H1 (cell line): ENCODE measurements around the gene SHISAL2B. TPM values are rescaled to one million over a fixed set of nuclear protein-coding genes. Genes with fewer than 3 reads are reported as not detected.

Experiments used
- CTCF ChIA-PET: fragments of 300-600 bp; sonication (Branson Sonifier 250); formaldehyde crosslinking; loops from one replicate; lab custom pipeline; 2021; ENCODE audit not compliant: partially characterized antibody; lab: Charles Lee
- POLR2A ChIA-PET: fragments of 300-600 bp; sonication (Branson Sonifier 250); formaldehyde crosslinking; loops from one replicate; lab custom pipeline; 2021; ENCODE audit warnings: inconsistent platforms; ENCODE audit not compliant: partially characterized antibody; lab: Charles Lee
- DNase-seq, 2 experiments: peaks; one replicate each; pipeline versions ENCODE4 v3.0.0 to v3.0.0-alpha.2; 2010 to 2022; ENCODE audit warnings: low spot score in 2 of 2, low read depth in 1 of 2, mixed read lengths in 1 of 2
- FAIRE-seq: peaks from 2 replicates; lab custom pipeline; 2011; peaks lifted over from hg19 to GRCh38; lab: Jason Lieb, UNC
- H2AFZ ChIP-seq: 2 replicates; pipeline ENCODE4 v1.8.1; 2012; ENCODE audit warnings: low read length, inconsistent platforms
- H2AK5ac ChIP-seq: 2 replicates; pipeline ENCODE4 v1.6.1; 2013; ENCODE audit warnings: low read depth, low read length
- H2BK120ac ChIP-seq: replicated peaks from 2 replicates; pipeline ENCODE3; 2013; ENCODE audit warnings: low read depth, low read length, inconsistent platforms
- H2BK12ac ChIP-seq: 2 replicates; pipeline ENCODE4 v1.6.1; 2013; ENCODE audit warnings: low read depth, low read length
- H2BK15ac ChIP-seq: 2 replicates; pipeline ENCODE4 v1.6.1; 2013; ENCODE audit warnings: low read length
- H2BK20ac ChIP-seq: 2 replicates; pipeline ENCODE4 v1.6.1; 2013; ENCODE audit warnings: low read length
- H2BK5ac ChIP-seq: 2 replicates; pipeline ENCODE4 v1.6.1; 2013; ENCODE audit warnings: low read depth, low read length
- H3K14ac ChIP-seq: 2 replicates; pipeline ENCODE4 v1.6.1; 2013; ENCODE audit warnings: inconsistent platforms; ENCODE audit not compliant: insufficient read length
- H3K18ac ChIP-seq: 2 replicates; pipeline ENCODE4 v1.6.1; 2013; ENCODE audit warnings: low read length; ENCODE audit errors: extremely low read depth
- H3K23ac ChIP-seq: 2 replicates; pipeline ENCODE4 v1.6.1; 2013; ENCODE audit warnings: inconsistent platforms; ENCODE audit not compliant: insufficient read length
- H3K23me2 ChIP-seq: 2 replicates; pipeline ENCODE4 v1.6.1; 2013; ENCODE audit warnings: low read depth, low read length
- H3K27ac ChIP-seq: 2 replicates; pipeline ENCODE4 v1.6.1; 2011; ENCODE audit warnings: low read depth, low read length, inconsistent platforms
- H3K27me3 ChIP-seq, 4 experiments: replicated peaks in 1 of 4; 1 replicate in 1 of 4; 2 replicates in 3 of 4; pipeline versions ENCODE4 v1.6.1 to v1.8.1; 2011 to 2013; ENCODE audit warnings: low read length in 3 of 4, mild to moderate bottlenecking in 3 of 4, inconsistent platforms in 2 of 4, mixed read lengths in 2 of 4, moderate library complexity in 1 of 4; ENCODE audit not compliant: control insufficient read depth in 3 of 4, insufficient read depth in 3 of 4; ENCODE audit errors: extremely low read depth in 1 of 4
- H3K36me3 ChIP-seq, 4 experiments: 2 replicates each; pipeline versions ENCODE4 v1.6.1 to v1.8.1; 2011 to 2013; ENCODE audit warnings: mild to moderate bottlenecking in 4 of 4, low read length in 3 of 4, moderate library complexity in 2 of 4, control low read depth in 1 of 4, inconsistent platforms in 1 of 4; ENCODE audit not compliant: insufficient read depth in 4 of 4, control insufficient read depth in 2 of 4
- H3K4ac ChIP-seq: replicated peaks from 2 replicates; pipeline ENCODE3; 2013; ENCODE audit warnings: low read length, low read depth, mixed read lengths, inconsistent platforms; ENCODE audit not compliant: insufficient read length
- H3K4me1 ChIP-seq, 4 experiments: replicated peaks in 1 of 4; 1 replicate in 1 of 4; 2 replicates in 3 of 4; pipeline versions ENCODE4 v1.6.1 to v1.8.1; 2011 to 2013; ENCODE audit warnings: low read length in 3 of 4, inconsistent platforms in 2 of 4, mixed read lengths in 1 of 4; ENCODE audit not compliant: insufficient read depth in 4 of 4, control insufficient read depth in 3 of 4
- H3K4me2 ChIP-seq, 2 experiments: 2 replicates each; pipeline versions ENCODE4 v1.6.1 to v1.8.1; 2011 to 2013; ENCODE audit warnings: low read depth in 2 of 2, low read length in 2 of 2, control low read depth in 1 of 2, inconsistent platforms in 1 of 2, mild to moderate bottlenecking in 1 of 2; ENCODE audit not compliant: insufficient read depth in 1 of 2
- H3K4me3 ChIP-seq, 4 experiments: fragments of 200-600, 300-600 bp in 1 of 4; sonication (generic), shearing (Covaris generic), sonication (Bioruptor Twin) in 1 of 4; 2 replicates each; pipeline versions ENCODE4 v1.5.1 to v1.8.1; 2011 to 2016; ENCODE audit warnings: low read length in 4 of 4, low read depth in 3 of 4, control low read depth in 2 of 4, inconsistent platforms in 2 of 4, mild to moderate bottlenecking in 2 of 4, mixed read lengths in 1 of 4, moderate library complexity in 1 of 4; ENCODE audit not compliant: insufficient read depth in 2 of 4; ENCODE audit errors: extremely low read depth in 1 of 4
- H3K56ac ChIP-seq: replicated peaks from 2 replicates; pipeline ENCODE3; 2013; ENCODE audit warnings: low read depth, mild to moderate bottlenecking, mixed read lengths, low read length, inconsistent platforms; ENCODE audit not compliant: insufficient read length
- H3K79me1 ChIP-seq: 2 replicates; pipeline ENCODE4 v1.6.1; 2013; ENCODE audit warnings: low read depth, low read length, control low read depth
- H3K79me2 ChIP-seq, 2 experiments: 2 replicates each; pipeline versions ENCODE4 v1.6.1 to v1.8.1; 2012 to 2013; ENCODE audit warnings: low read length in 2 of 2, mild to moderate bottlenecking in 2 of 2, inconsistent platforms in 1 of 2; ENCODE audit not compliant: insufficient read depth in 2 of 2, control insufficient read depth in 1 of 2
- H3K9ac ChIP-seq, 4 experiments: replicated peaks in 1 of 4; 1 replicate in 1 of 4; 2 replicates in 3 of 4; pipeline versions ENCODE4 v1.6.1 to v1.8.1; 2011 to 2013; ENCODE audit warnings: low read depth in 3 of 4, low read length in 3 of 4, control low read depth in 2 of 4, mild to moderate bottlenecking in 2 of 4, moderate library complexity in 2 of 4, inconsistent platforms in 1 of 4; ENCODE audit errors: extremely low read depth in 1 of 4
- H3K9me3 ChIP-seq, 2 experiments: 2 replicates each; pipeline versions ENCODE4 v1.6.1 to v1.8.1; 2012 to 2013; ENCODE audit warnings: mild to moderate bottlenecking in 2 of 2, moderate library complexity in 2 of 2, control low read depth in 1 of 2, inconsistent platforms in 1 of 2, low read depth in 1 of 2, low read length in 1 of 2, mixed read lengths in 1 of 2; ENCODE audit not compliant: insufficient read depth in 2 of 2
- H4K20me1 ChIP-seq, 2 experiments: replicated peaks in 1 of 2; 2 replicates each; pipeline versions ENCODE3 to v1.8.1; 2011 to 2013; ENCODE audit warnings: inconsistent platforms in 2 of 2, low read length in 2 of 2, mild to moderate bottlenecking in 1 of 2; ENCODE audit not compliant: insufficient read depth in 2 of 2, control insufficient read depth in 1 of 2
- H4K5ac ChIP-seq: 2 replicates; pipeline ENCODE4 v1.6.1; 2013; ENCODE audit warnings: low read length, low read depth, mixed read lengths, inconsistent platforms; ENCODE audit not compliant: insufficient read length
- H4K8ac ChIP-seq: 2 replicates; pipeline ENCODE4 v1.8.0; 2013; ENCODE audit warnings: mild to moderate bottlenecking, moderate library complexity, low read length, inconsistent platforms; ENCODE audit not compliant: insufficient read depth; ENCODE audit errors: extremely low read depth
- H4K91ac ChIP-seq: replicated peaks from 2 replicates; pipeline ENCODE3; 2013; ENCODE audit warnings: low read length, mixed read lengths, inconsistent platforms; ENCODE audit not compliant: insufficient read length
- CREB1 ChIP-seq: IDR thresholded peaks from 2 replicates; pipeline ENCODE4 v1.6.1; 2012; ENCODE audit warnings: inconsistent platforms
- TEAD4 ChIP-seq: IDR thresholded peaks from 2 replicates; pipeline ENCODE4 v1.6.1; 2012; ENCODE audit warnings: low read depth, low read length, inconsistent platforms, mixed read lengths
- WGBS, 2 experiments: shearing (Covaris generic) in 1 of 2; methylation state at CpG; one replicate each; pipeline versions ENCODE4 v1.1.6 to v1.1.7; 2013 to 2015; ENCODE audit warnings: low lambda C conversion rate in 2 of 2, mixed read lengths in 2 of 2, inconsistent platforms in 1 of 2, low coverage in 1 of 2, missing lambda C conversion rate in 1 of 2; ENCODE audit not compliant: insufficient replicate concordance in 2 of 2, insufficient coverage in 1 of 2, insufficient read length in 1 of 2; ENCODE audit errors: extremely low coverage in 1 of 2, missing lambda C conversion rate in 1 of 2; 5-methylcytosine and 5-hydroxymethylcytosine counted together
- polyA plus RNA-seq, 7 experiments: library from polyadenylated mRNA; depleted of rRNA in 3 of 7; stranded (reverse) in 5 of 7; unstranded in 2 of 7; fragments of >200 nt in 5 of 7; fragments of 200-250 nt in 2 of 7; gene quantifications; 1 replicate in 5 of 7; 2 replicates in 1 of 7; 4 replicates in 1 of 7; pipeline versions ENCODE4 v1.2.1 to v1.2.3, GENCODE V29; 2011 to 2013; ENCODE audit warnings: missing spikeins in 2 of 7, mixed read lengths in 2 of 7
- total RNA-seq: library from RNA; stranded (reverse); fragmentation: NEBNext Ultra II Directional; extraction: Animal tissue kit (Norgen Biotek cat#: 25700); gene quantifications from 2 replicates; pipeline ENCODE4 v1.2.1, GENCODE V29; 2021

The SHISAL2B gene
- total and polyA plus RNA-seq, 2 of the 8 experiments (the other 6 are each of a cell fraction or from before 2014, with no cell fraction given), result 10.6 to 14.2 TPM

DNA sequence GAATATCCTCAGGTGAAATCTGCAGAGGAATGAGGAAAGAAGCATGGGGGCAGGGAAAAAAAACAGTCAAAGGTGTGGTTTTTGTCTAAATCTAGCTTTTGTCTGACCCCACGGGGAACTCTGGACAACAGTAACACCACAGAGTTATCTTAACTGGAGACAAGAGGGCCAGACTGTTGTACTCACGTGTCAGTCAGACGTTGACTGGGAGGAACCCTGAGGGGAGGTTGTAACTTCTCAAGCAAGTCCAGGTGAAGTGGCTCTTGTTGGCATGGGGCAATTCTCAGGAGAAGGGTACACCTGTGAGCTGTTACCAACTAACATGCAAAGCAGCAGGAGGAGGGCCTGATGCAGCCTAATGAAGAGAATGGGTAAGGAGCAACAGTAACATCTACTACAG lies 44.1 kb upstream of the SHISAL2B start:
- H2AK5ac ChIP-seq, result no peak overlapping the region

More for the DNA sequence above, 44.1 kb upstream of the SHISAL2B start:
- Histone ChIP-seq H3K27ac (no peak overlapping the region), H4K5ac (no peak overlapping the region), H2BK15ac (no peak overlapping the region), H3K9ac (no peak overlapping the region), H2BK5ac (no peak overlapping the region), H3K36me3 (no peaks in the 10 kb centered on the region), H2BK120ac (no peak overlapping the region), H3K4me2 (no peak overlapping the region), H3K18ac (no peak overlapping the region), H2BK12ac (0 out of 2 replicates have a peak overlapping the region, but pooled peaks have one; percentile 20), H3K79me1 (no peaks in the 10 kb centered on the region), H3K23ac (no peak overlapping the region), H4K8ac (no peak overlapping the region), H3K4ac (no peak overlapping the region), H3K14ac (no peak overlapping the region), H3K4me3 (no peak overlapping the region), H3K27me3 (no peaks in the 10 kb centered on the region), H3K23me2 (no peaks in the 10 kb centered on the region), H4K20me1 (no peaks in the 10 kb centered on the region), H2BK20ac (no peak overlapping the region), H3K9me3 (no peaks in the 10 kb centered on the region), H3K56ac (no peak overlapping the region), H3K4me1 (peaks cover 0 to 9% (median 4%) of the 10 kb centered on the region in 4 experiments; a peak in 2 of 7 replicates), H3K79me2 (no peaks in the 10 kb centered on the region), H4K91ac (no peak overlapping the region), H2AFZ (peak overlapping the region; percentile 72)
- FAIRE-seq (peak; percentile 52), DNase-seq (no peak)
- 78% methylated on average over 3 of the region's 3 CpGs; no CpG with 5 or more reads in 1 of the 2 experiments for WGBS, 2 experiments
- ChIA-PET CTCF (interaction anchor here (0.8 to 7.4 kb wide), 5 partner anchors 11 to 137 kb away, joined by 4 to 39 read pairs (median 5); no protein-coding TSS in a partner anchor), POLR2A (interaction anchor here (0.5 kb wide), 1 partner anchor 837 kb away, joined by 3 read pairs; no protein-coding TSS in a partner anchor)
- TF ChIP-seq CREB1 (no peak), TEAD4 (no peak)
